ENCODE data around the gene DDR1.

DNA sequence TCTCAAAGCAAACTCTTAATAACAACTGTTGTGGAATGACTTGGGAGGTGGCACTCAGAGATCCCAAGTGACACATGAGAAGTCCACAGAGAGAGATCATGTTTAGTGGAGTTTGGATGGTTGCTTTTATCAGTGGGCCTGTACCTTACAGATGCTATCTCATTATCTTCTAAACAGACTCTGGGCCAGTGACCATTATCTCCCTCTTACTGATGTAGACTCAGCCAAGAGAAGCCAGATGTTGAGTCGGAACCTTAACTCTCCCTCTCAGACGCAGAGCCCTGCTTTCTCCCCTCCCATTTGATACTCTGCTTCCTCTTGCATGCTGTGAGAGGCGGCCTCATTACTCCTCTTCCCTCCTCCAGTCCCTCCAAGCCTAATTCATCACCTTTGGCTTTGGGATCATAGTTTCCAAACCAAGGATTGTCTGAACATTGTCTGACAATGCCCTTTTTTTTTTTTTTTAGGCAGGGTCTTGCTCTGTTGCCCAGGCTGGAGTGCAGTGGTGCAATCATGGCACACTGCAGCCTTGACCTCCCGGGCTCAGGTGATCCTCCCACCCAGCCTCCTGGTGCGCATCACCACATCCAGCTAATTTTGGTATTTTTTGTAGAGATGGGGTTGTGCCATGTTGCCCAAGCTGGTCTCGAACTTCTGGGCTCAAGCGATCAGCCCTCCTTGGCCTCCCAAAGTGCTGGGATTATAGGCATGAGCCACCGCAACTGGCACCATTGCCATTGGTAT lies 4.5 kb upstream of the DDR1 start:
- TF ChIP-seq ESRRG (CRISPR knock-in tag; IDR thresholded peaks at IDR 0.05) (no peak), ZFP3 (CRISPR knock-in tag; IDR thresholded peaks at IDR 0.05) (no peak), ZNF8 (CRISPR knock-in tag; IDR thresholded peaks at IDR 0.05) (no peak), PPARA (CRISPR knock-in tag; IDR thresholded peaks at IDR 0.05; ENCODE audit: borderline replicate concordance) (no peak), GLIS3 (CRISPR knock-in tag; IDR thresholded peaks at IDR 0.05) (no peak), SNAI2 (CRISPR knock-in tag; IDR thresholded peaks at IDR 0.05) (no peak), ZFP30 (CRISPR knock-in tag; IDR thresholded peaks at IDR 0.05) (no peak), ZNF565 (CRISPR knock-in tag; conservative IDR thresholded peaks at IDR 0.05; ENCODE audit: low read depth) (no peak)
- TF ChIP-seq, protein P1, sequence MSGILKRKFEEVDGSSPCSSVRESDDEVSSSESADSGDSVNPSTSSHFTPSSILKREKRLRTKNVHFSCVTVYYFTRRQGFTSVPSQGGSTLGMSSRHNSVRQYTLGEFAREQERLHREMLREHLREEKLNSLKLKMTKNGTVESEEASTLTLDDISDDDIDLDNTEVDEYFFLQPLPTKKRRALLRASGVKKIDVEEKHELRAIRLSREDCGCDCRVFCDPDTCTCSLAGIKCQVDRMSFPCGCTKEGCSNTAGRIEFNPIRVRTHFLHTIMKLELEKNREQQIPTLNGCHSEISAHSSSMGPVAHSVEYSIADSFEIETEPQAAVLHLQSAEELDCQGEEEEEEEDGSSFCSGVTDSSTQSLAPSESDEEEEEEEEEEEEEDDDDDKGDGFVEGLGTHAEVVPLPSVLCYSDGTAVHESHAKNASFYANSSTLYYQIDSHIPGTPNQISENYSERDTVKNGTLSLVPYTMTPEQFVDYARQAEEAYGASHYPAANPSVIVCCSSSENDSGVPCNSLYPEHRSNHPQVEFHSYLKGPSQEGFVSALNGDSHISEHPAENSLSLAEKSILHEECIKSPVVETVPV (CRISPR knock-in tag; IDR thresholded peaks at IDR 0.05): no peak
- TF ChIP-seq, protein P2, sequence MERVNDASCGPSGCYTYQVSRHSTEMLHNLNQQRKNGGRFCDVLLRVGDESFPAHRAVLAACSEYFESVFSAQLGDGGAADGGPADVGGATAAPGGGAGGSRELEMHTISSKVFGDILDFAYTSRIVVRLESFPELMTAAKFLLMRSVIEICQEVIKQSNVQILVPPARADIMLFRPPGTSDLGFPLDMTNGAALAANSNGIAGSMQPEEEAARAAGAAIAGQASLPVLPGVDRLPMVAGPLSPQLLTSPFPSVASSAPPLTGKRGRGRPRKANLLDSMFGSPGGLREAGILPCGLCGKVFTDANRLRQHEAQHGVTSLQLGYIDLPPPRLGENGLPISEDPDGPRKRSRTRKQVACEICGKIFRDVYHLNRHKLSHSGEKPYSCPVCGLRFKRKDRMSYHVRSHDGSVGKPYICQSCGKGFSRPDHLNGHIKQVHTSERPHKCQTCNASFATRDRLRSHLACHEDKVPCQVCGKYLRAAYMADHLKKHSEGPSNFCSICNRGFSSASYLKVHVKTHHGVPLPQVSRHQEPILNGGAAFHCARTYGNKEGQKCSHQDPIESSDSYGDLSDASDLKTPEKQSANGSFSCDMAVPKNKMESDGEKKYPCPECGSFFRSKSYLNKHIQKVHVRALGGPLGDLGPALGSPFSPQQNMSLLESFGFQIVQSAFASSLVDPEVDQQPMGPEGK (CRISPR knock-in tag; IDR thresholded peaks at IDR 0.05; ENCODE audit: borderline replicate concordance): no peak
- TF ChIP-seq, protein P3, sequence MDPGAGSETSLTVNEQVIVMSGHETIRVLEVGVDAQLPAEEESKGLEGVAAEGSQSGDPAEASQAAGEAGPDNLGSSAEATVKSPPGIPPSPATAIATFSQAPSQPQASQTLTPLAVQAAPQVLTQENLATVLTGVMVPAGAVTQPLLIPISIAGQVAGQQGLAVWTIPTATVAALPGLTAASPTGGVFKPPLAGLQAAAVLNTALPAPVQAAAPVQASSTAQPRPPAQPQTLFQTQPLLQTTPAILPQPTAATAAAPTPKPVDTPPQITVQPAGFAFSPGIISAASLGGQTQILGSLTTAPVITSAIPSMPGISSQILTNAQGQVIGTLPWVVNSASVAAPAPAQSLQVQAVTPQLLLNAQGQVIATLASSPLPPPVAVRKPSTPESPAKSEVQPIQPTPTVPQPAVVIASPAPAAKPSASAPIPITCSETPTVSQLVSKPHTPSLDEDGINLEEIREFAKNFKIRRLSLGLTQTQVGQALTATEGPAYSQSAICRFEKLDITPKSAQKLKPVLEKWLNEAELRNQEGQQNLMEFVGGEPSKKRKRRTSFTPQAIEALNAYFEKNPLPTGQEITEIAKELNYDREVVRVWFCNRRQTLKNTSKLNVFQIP (CRISPR knock-in tag; IDR thresholded peaks at IDR 0.05; ENCODE audit: borderline replicate concordance, low read depth): no peak
